ENCODE data around the gene ASPRV1. TPM values are rescaled to one million over a fixed set of nuclear protein-coding genes. Genes with fewer than 3 reads are reported as not detected.

The ASPRV1 gene
- total and polyA plus RNA-seq, 2 donors (not counting 3 experiments of a cell fraction or from before 2014, with no cell fraction given) = 0.15 to 0.22 TPM

- CTCF ChIA-PET = interaction anchor here (1.1 to 1.3 kb wide), 4 partner anchors 11 to 148 kb away, joined by 3 to 6 read pairs (median 4); no protein-coding TSS in a partner anchor
- Histone ChIP-seq H3K4me1 (ENCODE audit: control insufficient read depth, extremely low read depth, insufficient read depth, low read length) (peaks cover 7% of the 10 kb centered on the region), H3K4me3 (replicated peaks in 1 of 3; ENCODE audit: insufficient read depth in 1 of 3, low read depth in 1 of 3, low read length in 3 of 3) (no peak overlapping the region), H3K79me2 (ENCODE audit: control insufficient read depth, insufficient read depth, low read length) (no peaks in the 10 kb centered on the region), H2AFZ (ENCODE audit: low read depth, low read length) (no peak overlapping the region), H3K27ac (ENCODE audit: insufficient read depth, low read depth, low read length) (no peak overlapping the region), H3K9me1 (replicated peaks; ENCODE audit: control insufficient read depth, extremely low read depth, insufficient read depth, low read length) (no peaks in the 10 kb centered on the region), H3K27me3 (ENCODE audit: control insufficient read depth in 2 of 2, insufficient read depth in 2 of 2, low read length in 2 of 2) (no peaks in the 10 kb centered on the region), H3K36me3 (ENCODE audit: control insufficient read depth in 2 of 2, extremely low read depth in 1 of 2, insufficient read depth in 2 of 2, low read length in 2 of 2) (peaks cover 0 to 11% of the 10 kb centered on the region in 2 experiments), H3K9ac (replicated peaks; ENCODE audit: extremely low read depth, insufficient read depth, low read length) (no peak overlapping the region), H3K9me3 (replicated peaks; ENCODE audit: control insufficient read depth, insufficient read depth, low read length) (no peaks in the 10 kb centered on the region), H3K4me2 (ENCODE audit: insufficient read depth, low read length) (no peak overlapping the region), H4K20me1 (replicated peaks; ENCODE audit: control insufficient read depth, extremely low read depth, insufficient read depth, low read length) (no peaks in the 10 kb centered on the region)
- POLR2A ChIA-PET = interaction anchor here (0.8 kb wide), 1 partner anchor 9 kb away, joined by 3 read pairs; no protein-coding TSS in a partner anchor
- no peak for TF ChIP-seq CTCF (IDR thresholded peaks at IDR 0.05; ENCODE audit: extremely low read depth in 1 of 2, insufficient read depth in 1 of 2, low read depth in 1 of 2, low read length in 2 of 2)
- intact Hi-C loops (cut with micrococcal nuclease) = no loop called here
- no peak for FAIRE-seq
- dilution Hi-C loops (cut with MboI; ENCODE audit: extremely low pct_ligation_motif_present, low sequenced_read_pairs) = no loop called here
- DNase-seq (ENCODE audit: low read depth, low spot score) = no peak
- BruUV-seq (replicated peaks) = no TSS peak
Observed at GRCh38 chr2:69923116-69923515, 38.3 kb downstream of the ASPRV1 start.

DNA sequence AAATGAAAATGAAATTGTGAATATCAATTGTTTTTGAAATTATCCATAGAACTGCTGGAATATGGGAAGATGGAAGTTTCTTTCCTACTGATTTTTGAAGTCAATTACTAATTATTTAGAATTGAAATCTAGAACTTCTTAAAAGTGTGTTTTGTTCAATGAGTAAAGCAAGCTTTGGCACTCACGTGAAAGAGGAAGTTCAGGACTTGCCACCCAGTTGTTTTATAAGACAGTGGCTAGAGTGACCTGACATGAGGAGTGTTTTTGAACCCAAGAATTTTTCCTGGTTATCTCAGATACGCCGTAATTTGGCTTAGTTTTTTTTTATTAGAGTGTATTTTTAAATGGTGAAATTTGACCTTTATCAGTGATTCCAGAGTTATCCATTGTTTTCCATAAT lies 43.0 kb downstream of the ASPRV1 start:
- TF ChIP-seq POLR2AphosphoS5 (IDR thresholded peaks at IDR 0.05; ENCODE audit: insufficient read depth, low read depth, low read length) (no peak), FOS (IDR thresholded peaks at IDR 0.05; ENCODE audit: borderline replicate concordance, insufficient read depth, low read length) (no peak), MAX (IDR thresholded peaks at IDR 0.05; ENCODE audit: insufficient read depth, insufficient read length) (no peak), CTCF (IDR thresholded peaks at IDR 0.05; ENCODE audit: extremely low read depth in 1 of 2, insufficient read depth in 1 of 2, low read depth in 1 of 2, low read length in 2 of 2) (no peak), GATA2 (IDR thresholded peaks at IDR 0.05; ENCODE audit: insufficient read depth, insufficient read length, low read depth, low read length) (no peak), POLR2A (IDR thresholded peaks at IDR 0.05; ENCODE audit: low read depth, low read length) (no peak), EZH2 (IDR thresholded peaks at IDR 0.05; ENCODE audit: borderline replicate concordance, low read depth, low read length, severe bottlenecking) (no peak)
- ChIA-PET CTCF (interaction anchor here (0.6 to 9.2 kb wide), 7 partner anchors 13 to 242 kb away, joined by 3 to 104 read pairs (median 3); no protein-coding TSS in a partner anchor), POLR2A (interaction anchor here (1.0 kb wide), 1 partner anchor 152 kb away, joined by 3 read pairs; no protein-coding TSS in a partner anchor)
- peaks cover 35% of the 10 kb centered on the region for H3K4me1 ChIP-seq (ENCODE audit: control insufficient read depth, extremely low read depth, insufficient read depth, low read length)
- intact Hi-C loops (cut with micrococcal nuclease) = loop anchor here (10.0 kb wide), 1 partner anchor 326 kb away; the partner anchor contains the start of gene TIA1
- peaks cover 13% of the 10 kb centered on the region for H3K79me2 ChIP-seq (ENCODE audit: control insufficient read depth, insufficient read depth, low read length)
- no peak for FAIRE-seq
- H3K36me3 ChIP-seq (ENCODE audit: control insufficient read depth in 2 of 2, extremely low read depth in 1 of 2, insufficient read depth in 2 of 2, low read length in 2 of 2) = peaks cover 0 to 9% of the 10 kb centered on the region in 2 experiments
- dilution Hi-C loops (cut with MboI; ENCODE audit: extremely low pct_ligation_motif_present, low sequenced_read_pairs) = no loop called here
- H3K9ac ChIP-seq (replicated peaks; ENCODE audit: extremely low read depth, insufficient read depth, low read length) = peak overlapping the region; percentile 76
- H2AFZ ChIP-seq (ENCODE audit: low read depth, low read length) = no peak overlapping the region
- H3K4me3 ChIP-seq (replicated peaks in 1 of 3; ENCODE audit: insufficient read depth in 1 of 3, low read depth in 1 of 3, low read length in 3 of 3) = peak overlapping the region in 1 of 3 experiments; percentile 21
- no peaks in the 10 kb centered on the region for H3K9me1 ChIP-seq (replicated peaks; ENCODE audit: control insufficient read depth, extremely low read depth, insufficient read depth, low read length)
- peak overlapping the region; percentile 81 for H3K27ac ChIP-seq (ENCODE audit: insufficient read depth, low read depth, low read length)
- no peak for DNase-seq (ENCODE audit: low read depth, low spot score)
- no peaks in the 10 kb centered on the region for H3K27me3 ChIP-seq (ENCODE audit: control insufficient read depth in 2 of 2, insufficient read depth in 2 of 2, low read length in 2 of 2)
- H3K4me2 ChIP-seq (ENCODE audit: insufficient read depth, low read length) = peak overlapping the region; percentile 85
- no peaks in the 10 kb centered on the region for H4K20me1 ChIP-seq (replicated peaks; ENCODE audit: control insufficient read depth, extremely low read depth, insufficient read depth, low read length)
- no TSS peak for BruUV-seq (replicated peaks)
- H3K9me3 ChIP-seq (replicated peaks; ENCODE audit: control insufficient read depth, insufficient read depth, low read length) = no peaks in the 10 kb centered on the region

All from endothelial cell of umbilical vein (primary cell).